ENCODE results near the gene WDR59. TPM values are rescaled to one million over a fixed set of nuclear protein-coding genes. Genes with fewer than 3 reads are reported as not detected.

WDR59 gene
- total RNA-seq, 1 donor: 14.8 TPM

DNA sequence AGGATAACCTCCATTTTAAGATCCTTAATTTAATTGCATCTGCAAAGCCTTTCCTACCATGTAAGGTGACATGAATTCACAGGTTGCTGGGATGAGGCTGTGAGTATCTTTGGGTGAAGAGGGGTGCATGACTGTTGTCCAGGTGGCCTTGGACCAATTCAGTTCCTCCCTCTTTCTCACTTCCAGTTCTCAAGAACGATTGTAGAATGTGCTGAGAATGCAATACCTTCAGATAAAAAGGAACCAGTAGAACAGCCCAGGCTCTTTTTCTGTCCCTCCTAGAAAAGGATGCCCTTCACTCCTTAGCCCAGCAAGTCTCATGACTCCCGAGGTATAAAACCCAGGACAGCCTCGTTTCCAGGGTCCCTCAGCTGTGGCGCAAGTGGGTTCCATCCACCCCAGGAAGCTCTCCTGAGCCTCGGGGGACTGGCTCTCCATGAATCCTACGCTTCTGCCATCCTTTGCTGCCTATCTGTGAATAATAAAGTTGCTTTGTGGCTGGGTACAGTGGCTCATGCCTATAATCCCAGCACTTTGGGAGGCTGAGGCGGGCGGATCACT, 148.7 kb downstream of the WDR59 start:
- no peak overlapping the region for H3K27ac ChIP-seq (ENCODE audit: low read depth, low read length)
- H3K4me2 ChIP-seq (ENCODE audit: insufficient read depth, low read length): no peak overlapping the region
- TF ChIP-seq, protein P1, sequence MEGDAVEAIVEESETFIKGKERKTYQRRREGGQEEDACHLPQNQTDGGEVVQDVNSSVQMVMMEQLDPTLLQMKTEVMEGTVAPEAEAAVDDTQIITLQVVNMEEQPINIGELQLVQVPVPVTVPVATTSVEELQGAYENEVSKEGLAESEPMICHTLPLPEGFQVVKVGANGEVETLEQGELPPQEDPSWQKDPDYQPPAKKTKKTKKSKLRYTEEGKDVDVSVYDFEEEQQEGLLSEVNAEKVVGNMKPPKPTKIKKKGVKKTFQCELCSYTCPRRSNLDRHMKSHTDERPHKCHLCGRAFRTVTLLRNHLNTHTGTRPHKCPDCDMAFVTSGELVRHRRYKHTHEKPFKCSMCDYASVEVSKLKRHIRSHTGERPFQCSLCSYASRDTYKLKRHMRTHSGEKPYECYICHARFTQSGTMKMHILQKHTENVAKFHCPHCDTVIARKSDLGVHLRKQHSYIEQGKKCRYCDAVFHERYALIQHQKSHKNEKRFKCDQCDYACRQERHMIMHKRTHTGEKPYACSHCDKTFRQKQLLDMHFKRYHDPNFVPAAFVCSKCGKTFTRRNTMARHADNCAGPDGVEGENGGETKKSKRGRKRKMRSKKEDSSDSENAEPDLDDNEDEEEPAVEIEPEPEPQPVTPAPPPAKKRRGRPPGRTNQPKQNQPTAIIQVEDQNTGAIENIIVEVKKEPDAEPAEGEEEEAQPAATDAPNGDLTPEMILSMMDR (IDR thresholded peaks at IDR 0.05; ENCODE audit: extremely low read depth, low read depth, low read length): no peak
- no peaks in the 10 kb centered on the region for H3K4me1 ChIP-seq (ENCODE audit: insufficient read depth, low read length)
- no peaks in the 10 kb centered on the region for H3K79me2 ChIP-seq (ENCODE audit: insufficient read depth, low read length)
- H3K27me3 ChIP-seq (ENCODE audit: insufficient read depth, low read length): peaks cover 5% of the 10 kb centered on the region
- DNase-seq (ENCODE audit: insufficient read length, low spot score, missing footprints): no peak
- H3K36me3 ChIP-seq (ENCODE audit: insufficient read depth, low read length): no peaks in the 10 kb centered on the region
- H3K4me3 ChIP-seq (ENCODE audit: insufficient read depth, low read length): no peak overlapping the region
- no peak overlapping the region for H2AFZ ChIP-seq (ENCODE audit: low read length)
- H4K20me1 ChIP-seq (ENCODE audit: insufficient read depth, low read length): no peaks in the 10 kb centered on the region
- no peaks in the 10 kb centered on the region for H3K9me3 ChIP-seq (ENCODE audit: low read depth, low read length)

DNA sequence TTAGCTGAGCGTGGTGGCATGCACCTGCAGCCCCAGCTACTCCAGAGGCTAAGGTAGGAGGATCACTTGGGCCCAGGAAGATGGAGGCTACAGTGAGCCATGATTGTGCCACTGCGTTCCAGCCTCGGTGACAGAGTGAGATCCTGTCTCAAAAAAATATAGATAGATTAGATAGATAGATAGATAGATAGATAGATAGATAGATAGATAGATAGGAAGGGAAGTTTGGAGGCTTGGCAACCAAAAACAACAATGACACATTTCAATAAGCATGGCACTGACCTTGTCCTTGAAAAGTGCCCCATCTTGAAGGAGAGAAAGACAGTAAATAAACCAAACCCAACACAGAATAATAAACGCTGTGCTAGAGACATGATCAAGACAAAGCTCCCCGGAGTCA, 152.7 kb downstream of the WDR59 start:
- H4K20me1 ChIP-seq (ENCODE audit: insufficient read depth, low read length): no peaks in the 10 kb centered on the region
- no peaks in the 10 kb centered on the region for H3K79me2 ChIP-seq (ENCODE audit: insufficient read depth, low read length)
- H3K9me3 ChIP-seq (ENCODE audit: low read depth, low read length): no peaks in the 10 kb centered on the region
- no peak overlapping the region for H2AFZ ChIP-seq (ENCODE audit: low read length)
- no peak overlapping the region for H3K4me2 ChIP-seq (ENCODE audit: insufficient read depth, low read length)
- TF ChIP-seq, protein P1 (IDR thresholded peaks at IDR 0.05; ENCODE audit: extremely low read depth, low read depth, low read length): no peak
- DNase-seq (ENCODE audit: insufficient read length, low spot score, missing footprints): no peak
- H3K4me1 ChIP-seq (ENCODE audit: insufficient read depth, low read length): no peaks in the 10 kb centered on the region
- H3K27me3 ChIP-seq (ENCODE audit: insufficient read depth, low read length): peaks cover 16% of the 10 kb centered on the region
- no peak overlapping the region for H3K27ac ChIP-seq (ENCODE audit: low read depth, low read length)
- H3K4me3 ChIP-seq (ENCODE audit: insufficient read depth, low read length): no peak overlapping the region
- no peaks in the 10 kb centered on the region for H3K36me3 ChIP-seq (ENCODE audit: insufficient read depth, low read length)

DNA sequence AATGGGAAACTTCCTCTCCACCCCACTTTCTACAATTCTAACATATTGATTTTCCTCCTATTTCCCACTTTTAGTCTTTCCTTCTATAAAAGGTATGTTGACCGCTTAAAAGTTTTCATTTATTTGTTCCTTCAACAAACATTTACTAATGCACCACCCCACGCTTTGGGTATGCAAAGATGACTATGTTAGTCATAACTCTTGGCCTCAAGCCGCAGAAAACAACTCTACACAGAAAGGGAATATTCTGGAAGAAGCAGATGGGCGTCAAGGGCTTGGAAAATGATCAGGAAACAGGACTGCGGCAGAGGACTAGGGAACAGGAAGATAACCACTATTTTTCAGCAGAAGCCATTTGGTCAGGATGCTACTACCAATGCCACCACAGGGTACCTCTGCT, 153.5 kb downstream of the WDR59 start:
- no peaks in the 10 kb centered on the region for H4K20me1 ChIP-seq (ENCODE audit: insufficient read depth, low read length)

DNA sequence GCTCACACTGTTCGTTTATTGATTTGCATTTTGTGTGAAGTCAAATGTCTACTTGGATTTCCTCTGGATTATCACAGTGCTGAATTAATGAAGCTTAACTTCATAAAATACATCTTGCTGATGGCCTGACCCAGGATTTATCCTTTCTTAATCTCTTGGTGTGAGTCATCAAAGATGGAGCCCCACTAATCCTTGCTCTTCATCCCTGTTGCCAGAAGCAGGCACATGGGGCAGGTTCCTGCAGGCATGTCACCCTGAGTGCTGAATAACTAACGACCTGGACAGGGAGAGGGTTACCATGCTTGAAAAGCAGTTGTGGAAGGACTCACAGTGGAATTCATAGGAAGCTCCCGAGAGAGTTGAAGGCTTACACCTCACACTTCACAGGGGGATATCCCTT, 154.3 kb downstream of the WDR59 start:
- no peak overlapping the region for H3K4me3 ChIP-seq (ENCODE audit: insufficient read depth, low read length)
- no peak for DNase-seq (ENCODE audit: insufficient read length, low spot score, missing footprints)
- H3K4me1 ChIP-seq (ENCODE audit: insufficient read depth, low read length): no peaks in the 10 kb centered on the region
- H2AFZ ChIP-seq (ENCODE audit: low read length): no peak overlapping the region
- H3K4me2 ChIP-seq (ENCODE audit: insufficient read depth, low read length): no peak overlapping the region
- no peaks in the 10 kb centered on the region for H3K9me3 ChIP-seq (ENCODE audit: low read depth, low read length)
- no peaks in the 10 kb centered on the region for H3K36me3 ChIP-seq (ENCODE audit: insufficient read depth, low read length)
- no peaks in the 10 kb centered on the region for H4K20me1 ChIP-seq (ENCODE audit: insufficient read depth, low read length)
- H3K79me2 ChIP-seq (ENCODE audit: insufficient read depth, low read length): no peaks in the 10 kb centered on the region
- H3K27ac ChIP-seq (ENCODE audit: low read depth, low read length): no peak overlapping the region
- H3K27me3 ChIP-seq (ENCODE audit: insufficient read depth, low read length): peaks cover 16% of the 10 kb centered on the region
- TF ChIP-seq, protein P1 (IDR thresholded peaks at IDR 0.05; ENCODE audit: extremely low read depth, low read depth, low read length): no peak

More for the DNA sequence above, 153.5 kb downstream of the WDR59 start:
- peak; percentile 65 for DNase-seq (ENCODE audit: insufficient read length, low spot score, missing footprints)
- TF ChIP-seq, protein P1 (IDR thresholded peaks at IDR 0.05; ENCODE audit: extremely low read depth, low read depth, low read length): no peak
- H3K4me1 ChIP-seq (ENCODE audit: insufficient read depth, low read length): no peaks in the 10 kb centered on the region
- no peaks in the 10 kb centered on the region for H3K36me3 ChIP-seq (ENCODE audit: insufficient read depth, low read length)
- H3K27me3 ChIP-seq (ENCODE audit: insufficient read depth, low read length): peaks cover 19% of the 10 kb centered on the region
- H3K27ac ChIP-seq (ENCODE audit: low read depth, low read length): no peak overlapping the region
- H3K4me3 ChIP-seq (ENCODE audit: insufficient read depth, low read length): no peak overlapping the region
- H3K4me2 ChIP-seq (ENCODE audit: insufficient read depth, low read length): no peak overlapping the region
- H2AFZ ChIP-seq (ENCODE audit: low read length): no peak overlapping the region
- no peaks in the 10 kb centered on the region for H3K9me3 ChIP-seq (ENCODE audit: low read depth, low read length)
- no peaks in the 10 kb centered on the region for H3K79me2 ChIP-seq (ENCODE audit: insufficient read depth, low read length)
